Pancreas (tissue), 10 donors: ENCODE data around the gene SLC26A11. TPM values are rescaled to one million over a fixed set of nuclear protein-coding genes. Genes with fewer than 3 reads are reported as not detected.
A peak's percentile ranks its signal among the peaks of the same experiment; 100 is the strongest.

Experiments used
- ATAC-seq, 4 donors: fragments of 200-7000 bp; cut with Tn5 transposase; one replicate each; pipeline versions ENCODE4 v1.8.0 to v1.9.1; 2020; ENCODE audit warnings: mild to moderate bottlenecking in 4 of 4, moderate library complexity in 4 of 4
- DNase-seq, 6 donors: peaks; one replicate each; pipeline ENCODE4 v3.0.0-alpha.2; 2020
- FAIRE-seq: peaks from 2 replicates; lab custom pipeline; 2012; peaks lifted over from hg19 to GRCh38; lab: Jason Lieb, UNC
- H3K27ac ChIP-seq, 4 donors: fragments of 200-600 bp; sonication (generic); 1 replicate in 3 of 4; 2 replicates in 1 of 4; pipeline versions ENCODE4 v1.5.0 to v1.8.0; 2020
- H3K27me3 ChIP-seq, 4 donors: fragments of 200-600 bp; one replicate each; pipeline ENCODE4 v1.8.0; 2021
- H3K36me3 ChIP-seq, 3 donors: fragments of 200-600 bp; sonication (generic) in 1 of 3; one replicate each; pipeline versions ENCODE4 v1.5.0 to v1.8.0; 2020 to 2021
- H3K4me1 ChIP-seq, 3 donors: fragments of 200-600 bp; one replicate each; pipeline ENCODE4 v1.8.0; 2021
- H3K4me3 ChIP-seq, 4 donors: fragments of 200-600 bp; sonication (generic) in 2 of 4; one replicate each; pipeline versions ENCODE4 v1.5.0 to v1.8.0; 2020 to 2021
- H3K9me3 ChIP-seq, 4 donors: fragments of 200-600 bp; one replicate each; pipeline ENCODE4 v1.8.0; 2021
- WGBS, 2 donors: extraction: QIAGEN DNeasy Blood & Tissue Kit; methylation state at CpG; one replicate each; pipeline ENCODE4 v1.1.7; 2013; 5-methylcytosine and 5-hydroxymethylcytosine counted together
- intact Hi-C, 3 donors: fragments of 100-400 bp; cut with DNase I; formaldehyde crosslinking; loops; one replicate each; pipeline versions ENCODE4 v1.11.1 to v1.14.2; 2022
- polyA plus RNA-seq, 2 donors: library from polyadenylated mRNA; stranded (reverse); fragments of 200-250 nt; gene quantifications; one replicate each; pipeline ENCODE4 v1.2.3, GENCODE V29; 2013
- total RNA-seq, 6 donors: library from RNA; stranded (reverse); fragmentation: NEBNext Ultra II Directional in 4 of 6; extraction: Animal tissue kit (Norgen Biotek cat#: 25700) in 4 of 6; gene quantifications; one replicate each; pipeline versions ENCODE4 v1.2.1 to v1.2.4, GENCODE V29; 2021 to 2023
- TF ChIP-seq, protein P1 (sequence below), 4 donors: fragments of 200-600 bp; sonication (generic) in 3 of 4; IDR thresholded peaks; one replicate each; pipeline versions ENCODE4 v1.5.0 to v1.8.0; 2021; ENCODE audit warnings: antibody characterized with exemption in 4 of 4
- donor health status: healthy with polysubstance abuse.
- donor health status: DM: no; HTN: no; CAD: no; lungs with moderate emphysema.
- donor health status: DM: no; HTN: no; CAD: no.
- donor health status: control.
- donor health status: control.
- donor health status: Bipolar disorder and iron deficiency.
- donor health status: DM: yes; HTN: yes; CAD: no.
- donor health status: DM: no; HTN: no; CAD: no.
- donor health status: DM: no; HTN: no; CAD: no.
- donor health status: DM: yes; HTN: yes; CAD: no.

Gene SLC26A11
- total and polyA plus RNA-seq, 8 donors: 5.1 to 23.6 (median 8.8) TPM

DNA sequence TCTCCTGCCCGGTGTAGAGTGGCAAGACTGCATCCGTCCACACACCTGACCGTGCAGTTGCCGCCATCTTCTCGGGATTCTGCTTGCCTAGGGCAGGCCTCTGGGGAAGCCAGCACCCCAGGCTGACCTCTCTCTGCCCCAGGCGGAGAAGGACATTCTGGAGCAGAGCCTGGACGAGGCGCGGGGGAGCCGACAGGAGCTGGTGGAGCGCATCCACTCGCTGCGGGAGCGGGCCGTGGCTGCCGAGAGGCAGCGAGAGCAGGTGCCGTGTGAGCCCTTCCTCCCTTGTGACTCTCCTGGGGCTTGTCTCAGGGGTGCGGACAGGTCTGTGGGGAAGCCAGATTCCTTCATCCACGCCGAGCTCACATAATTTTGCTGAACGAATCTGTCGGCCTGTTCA, 30.6 kb upstream of the SLC26A11 start:
- H3K9me3 ChIP-seq: no peaks in the 10 kb centered on the region
- H3K36me3 ChIP-seq: no peaks in the 10 kb centered on the region
- H3K27me3 ChIP-seq: no peaks in the 10 kb centered on the region
- WGBS, 2 donors: 83 to 93% methylated on average over 23 of the region's 23 CpGs
- ATAC-seq (no peak), FAIRE-seq (no peak), DNase-seq (no peak)
- intact Hi-C loops: loop anchor here in 1 of 3 donors (10.0 kb wide), 1 partner anchor 65 kb away; no protein-coding TSS in a partner anchor
- no peak overlapping the region for H3K27ac ChIP-seq
- TF ChIP-seq, protein P1, sequence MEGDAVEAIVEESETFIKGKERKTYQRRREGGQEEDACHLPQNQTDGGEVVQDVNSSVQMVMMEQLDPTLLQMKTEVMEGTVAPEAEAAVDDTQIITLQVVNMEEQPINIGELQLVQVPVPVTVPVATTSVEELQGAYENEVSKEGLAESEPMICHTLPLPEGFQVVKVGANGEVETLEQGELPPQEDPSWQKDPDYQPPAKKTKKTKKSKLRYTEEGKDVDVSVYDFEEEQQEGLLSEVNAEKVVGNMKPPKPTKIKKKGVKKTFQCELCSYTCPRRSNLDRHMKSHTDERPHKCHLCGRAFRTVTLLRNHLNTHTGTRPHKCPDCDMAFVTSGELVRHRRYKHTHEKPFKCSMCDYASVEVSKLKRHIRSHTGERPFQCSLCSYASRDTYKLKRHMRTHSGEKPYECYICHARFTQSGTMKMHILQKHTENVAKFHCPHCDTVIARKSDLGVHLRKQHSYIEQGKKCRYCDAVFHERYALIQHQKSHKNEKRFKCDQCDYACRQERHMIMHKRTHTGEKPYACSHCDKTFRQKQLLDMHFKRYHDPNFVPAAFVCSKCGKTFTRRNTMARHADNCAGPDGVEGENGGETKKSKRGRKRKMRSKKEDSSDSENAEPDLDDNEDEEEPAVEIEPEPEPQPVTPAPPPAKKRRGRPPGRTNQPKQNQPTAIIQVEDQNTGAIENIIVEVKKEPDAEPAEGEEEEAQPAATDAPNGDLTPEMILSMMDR (IDR thresholded peaks at IDR 0.05): no peak
- H3K4me1 ChIP-seq: peaks cover 0 to 6% (median 0%) of the 10 kb centered on the region in 3 donors
- H3K4me3 ChIP-seq: no peak overlapping the region

GRCh38 chr17:80190716-80191115, 29.5 kb upstream of the SLC26A11 start:
- DNase-seq (no peak), FAIRE-seq (no peak), ATAC-seq (no peak)
- intact Hi-C loops: loop anchor here in 1 of 3 donors (10.0 kb wide), 1 partner anchor 64 kb away; no protein-coding TSS in a partner anchor
- Histone ChIP-seq H3K27me3 (no peaks in the 10 kb centered on the region), H3K27ac (no peak overlapping the region), H3K36me3 (no peaks in the 10 kb centered on the region), H3K9me3 (no peaks in the 10 kb centered on the region), H3K4me1 (peaks cover 0 to 6% (median 0%) of the 10 kb centered on the region in 3 donors), H3K4me3 (no peak overlapping the region)
- 88 to 95% methylated on average over 10 of the region's 10 CpGs for WGBS, 2 donors
- TF ChIP-seq, protein P1 (IDR thresholded peaks at IDR 0.05): no peak

DNA sequence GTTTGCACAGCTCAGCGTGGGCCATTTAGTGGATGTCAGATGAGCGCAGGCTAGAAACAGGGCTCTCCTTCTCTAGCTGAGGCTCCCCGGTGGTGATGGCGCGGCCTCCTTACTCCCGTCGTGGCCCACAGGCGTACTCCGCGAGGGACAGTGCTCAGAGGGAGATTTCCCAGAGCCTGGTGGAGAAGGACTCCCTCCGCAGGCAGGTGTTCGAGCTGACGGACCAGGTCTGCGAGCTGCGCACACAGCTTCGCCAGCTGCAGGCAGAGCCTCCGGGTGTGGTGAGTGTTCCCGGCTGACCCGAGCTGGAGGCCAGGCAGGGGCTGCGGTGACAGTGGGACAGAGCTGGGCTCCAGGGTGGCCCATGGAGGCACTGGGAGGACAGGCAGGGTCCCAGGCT, 29.0 kb upstream of the SLC26A11 start:
- H3K9me3 ChIP-seq: no peaks in the 10 kb centered on the region
- no peak for DNase-seq
- no peak overlapping the region for H3K4me3 ChIP-seq
- TF ChIP-seq, protein P1 (IDR thresholded peaks at IDR 0.05): no peak
- no peak for FAIRE-seq
- WGBS, 2 donors: 82 to 88% methylated on average over 20 of the region's 20 CpGs
- H3K27ac ChIP-seq: no peak overlapping the region
- ATAC-seq: no peak
- H3K36me3 ChIP-seq: no peaks in the 10 kb centered on the region
- intact Hi-C loops: loop anchor here in 1 of 3 donors (10.0 kb wide), 1 partner anchor 64 kb away; no protein-coding TSS in a partner anchor
- H3K27me3 ChIP-seq: no peaks in the 10 kb centered on the region
- peaks cover 0 to 6% (median 0%) of the 10 kb centered on the region in 3 donors for H3K4me1 ChIP-seq

GRCh38 chr17:80191865-80192661, 28.2 kb upstream of the SLC26A11 start:
- intact Hi-C loops: loop anchor here in 1 of 3 donors (10.0 kb wide), 1 partner anchor 63 kb away; no protein-coding TSS in a partner anchor
- peak in 1 of 6 donors; percentile 34 for DNase-seq

More at GRCh38 chr17:80191865-80192661, 28.2 kb upstream of the SLC26A11 start:
- H3K4me1 ChIP-seq: peaks cover 0 to 6% (median 0%) of the 10 kb centered on the region in 3 donors
- H3K36me3 ChIP-seq: no peaks in the 10 kb centered on the region
- peak overlapping the region in 3 of 4 donors; percentile 33 to 44 (median 44) for H3K27ac ChIP-seq
- WGBS, 2 donors: 40 to 45% methylated on average over 29 of the region's 29 CpGs
- TF ChIP-seq, protein P1 (IDR thresholded peaks at IDR 0.05): no peak
- ATAC-seq: peak in 3 of 4 donors; percentile 46 to 51 (median 47)
- no peak for FAIRE-seq
- H3K27me3 ChIP-seq: no peaks in the 10 kb centered on the region
- no peak overlapping the region for H3K4me3 ChIP-seq
- H3K9me3 ChIP-seq: no peaks in the 10 kb centered on the region
